ENCODE data around the gene SYK.
A peak's percentile ranks its signal among the peaks of the same experiment; 100 is the strongest.
"Not testable (repeated sequence)": the region's sequence is repeated elsewhere in the genome, so short reads cannot be mapped to it uniquely, and the experiment has no call there.

SYK gene

GRCh38 chr9:90795871-90796317 is 5.7 kb upstream of the SYK start:
- no peak for DNase-seq

DNA sequence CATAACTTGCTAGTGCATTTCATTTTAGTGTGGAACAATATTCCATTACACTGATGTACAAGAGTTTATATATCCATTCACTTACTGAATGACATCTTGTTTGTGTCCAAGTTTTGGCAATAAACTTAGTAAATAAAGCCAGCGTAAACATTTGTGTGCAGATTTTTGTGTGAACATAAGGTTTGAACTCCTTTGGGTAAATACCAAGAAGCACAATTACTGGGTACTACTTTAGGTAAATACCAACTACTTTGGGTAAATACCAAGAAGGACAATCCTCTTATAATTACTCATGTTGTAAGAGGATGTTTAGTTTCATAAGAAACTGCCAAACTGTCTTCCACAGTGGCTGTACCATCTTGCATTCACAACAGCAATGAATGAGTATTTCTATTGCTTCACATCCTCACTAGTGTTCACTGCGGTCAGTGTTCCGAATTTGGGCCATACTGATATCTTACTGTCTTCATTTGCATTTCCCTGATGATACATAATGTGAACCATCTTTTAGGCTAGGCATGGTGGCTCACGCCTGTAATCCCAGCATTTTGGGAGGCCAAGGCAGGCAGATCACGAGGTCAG is 2.3 kb upstream of the SYK start:
- DNase-seq: no peak

GRCh38 chr9:90801973-90802322 is 329 bp downstream of the SYK start:
- no peak for DNase-seq

GRCh38 chr9:90802386-90802985 is 867 bp downstream of the SYK start:
- no peak for DNase-seq

- no peak for DNase-seq
These were observed 2.4 kb downstream of the SYK start for GRCh38 chr9:90803860-90804593.

DNA sequence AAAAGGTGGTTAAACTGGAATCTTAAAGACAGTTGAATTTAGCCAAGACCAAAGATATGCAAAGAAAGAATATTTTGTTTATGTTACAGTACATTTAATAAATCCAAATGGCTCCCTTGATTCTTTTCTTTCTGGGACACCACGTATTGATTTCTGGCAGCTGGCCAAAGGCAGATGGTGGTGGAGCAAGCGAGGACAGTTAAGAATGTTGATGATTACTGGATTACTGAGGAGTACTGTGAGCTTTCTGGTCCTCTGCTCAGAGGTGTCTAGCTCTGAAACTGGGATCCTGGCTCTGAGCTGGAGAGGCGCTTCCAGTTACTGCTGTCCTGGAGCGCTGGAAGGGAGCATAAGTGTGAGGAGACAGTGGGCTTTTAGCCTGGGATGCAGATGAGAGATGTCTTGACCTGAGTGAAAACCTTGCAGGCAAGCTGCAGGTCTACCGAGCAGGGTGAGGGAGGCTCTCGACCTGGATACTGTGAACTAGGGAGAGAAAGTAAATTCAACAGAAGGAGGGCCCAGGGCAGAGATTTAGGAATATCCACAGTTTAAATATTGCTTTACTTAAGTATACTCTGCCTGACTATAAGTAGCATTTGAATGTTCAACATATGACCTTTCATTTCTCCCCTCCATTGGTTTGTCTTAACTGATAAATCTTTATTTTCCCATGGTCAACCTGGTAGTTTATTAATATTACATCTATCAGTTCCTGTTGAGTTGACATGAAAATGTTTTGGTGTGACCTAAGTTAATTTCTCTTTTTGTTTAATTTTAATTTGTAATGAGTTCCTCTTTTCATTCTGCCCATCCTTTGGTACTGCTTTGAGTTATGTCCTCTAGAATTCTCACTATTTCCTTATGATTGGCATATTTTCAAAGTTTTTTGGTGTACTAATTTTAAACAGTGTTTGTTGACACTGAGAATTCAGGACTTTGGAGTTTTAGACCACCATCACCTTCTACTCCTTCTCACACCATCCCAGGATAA is 3.7 kb downstream of the SYK start:
- no peak for DNase-seq

- no peak for DNase-seq
These were observed 5.4 kb downstream of the SYK start for GRCh38 chr9:90807006-90807405.

GRCh38 chr9:90808398-90808797 is 6.8 kb downstream of the SYK start:
- no peak for DNase-seq

DNA sequence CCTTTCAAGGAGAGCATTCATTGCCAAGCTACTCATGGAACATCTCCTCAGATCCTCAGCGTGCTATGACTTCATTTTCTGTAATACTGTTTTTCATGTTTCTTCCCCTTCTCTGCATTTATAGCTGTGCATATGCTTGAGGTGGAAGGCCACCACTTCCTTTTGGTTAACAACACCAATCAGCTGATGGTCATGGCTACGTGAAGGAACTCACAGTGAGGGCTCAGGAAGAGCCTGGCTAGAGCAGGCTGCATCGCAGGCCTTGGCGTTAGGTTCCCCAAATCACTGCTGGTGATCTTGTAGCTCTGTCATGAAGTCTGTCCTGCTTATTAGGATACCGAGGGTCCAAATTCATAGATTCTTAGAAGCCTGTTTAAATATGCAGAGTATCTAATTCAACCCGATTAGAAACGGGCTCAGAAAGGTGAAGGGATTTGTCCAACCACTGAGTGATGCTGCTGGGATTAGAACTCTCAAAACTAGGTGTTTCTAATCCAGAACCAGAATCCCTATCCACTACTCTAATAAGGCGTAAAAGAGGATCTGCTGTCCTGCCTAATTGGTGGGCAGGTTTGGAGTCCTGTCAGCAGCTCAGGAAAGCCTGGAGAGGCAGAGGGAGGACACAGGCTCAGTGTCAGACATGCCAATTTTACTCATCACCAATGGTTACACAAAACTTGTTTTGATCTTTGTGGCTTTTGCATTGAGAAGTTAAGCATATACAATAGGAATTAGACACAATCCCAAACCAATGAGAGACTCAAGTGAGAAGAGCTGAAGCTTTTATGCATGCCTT is 7.5 kb downstream of the SYK start:
- DNase-seq: no peak

DNA sequence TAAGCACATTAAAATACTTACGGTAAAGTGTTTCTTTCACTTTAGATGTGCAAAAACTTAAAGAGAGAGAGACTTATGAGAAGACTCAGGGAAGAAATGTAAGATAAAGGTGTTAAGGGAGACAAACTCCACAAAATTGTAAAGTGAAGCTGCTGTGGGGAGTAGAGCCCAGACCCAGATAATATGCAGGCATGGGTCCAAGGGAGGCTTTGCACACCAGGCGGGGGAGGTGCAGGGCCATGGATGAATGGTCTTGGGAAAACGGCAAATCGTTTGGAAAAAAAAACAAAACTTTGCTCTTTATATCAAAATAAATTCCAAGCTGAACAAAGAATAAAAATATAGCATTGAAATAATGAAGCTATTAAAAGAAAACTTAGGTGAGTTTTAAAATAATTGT is 9.1 kb downstream of the SYK start:
- DNase-seq: no peak

GRCh38 chr9:90813046-90813445 is 11.4 kb downstream of the SYK start:
- no peak for DNase-seq

GRCh38 chr9:90813523-90813922 is 11.9 kb downstream of the SYK start:
- no peak for DNase-seq

DNA sequence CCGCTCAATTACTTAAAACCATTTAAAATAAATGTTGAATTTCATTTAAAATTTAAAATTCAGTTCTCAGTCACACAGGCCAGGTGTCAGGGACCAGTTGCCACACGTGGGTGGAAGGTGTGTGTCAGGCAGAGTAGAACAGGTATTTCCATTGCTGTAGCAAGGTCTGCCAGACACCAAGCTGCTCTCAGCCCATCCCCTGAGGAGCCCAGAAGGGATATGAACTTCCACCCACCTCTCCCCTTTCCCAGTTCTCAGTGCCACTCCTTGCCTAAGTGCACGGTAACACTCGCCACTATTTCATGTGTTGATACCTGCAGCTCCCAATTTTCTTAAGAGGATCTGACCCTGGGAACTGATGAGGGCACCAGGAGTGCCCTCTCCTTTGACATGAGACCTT is 12.7 kb downstream of the SYK start:
- DNase-seq: no peak

GRCh38 chr9:90815183-90815943 is 13.7 kb downstream of the SYK start:
- DNase-seq: peak in 1 of 14 donors; percentile 17

DNA sequence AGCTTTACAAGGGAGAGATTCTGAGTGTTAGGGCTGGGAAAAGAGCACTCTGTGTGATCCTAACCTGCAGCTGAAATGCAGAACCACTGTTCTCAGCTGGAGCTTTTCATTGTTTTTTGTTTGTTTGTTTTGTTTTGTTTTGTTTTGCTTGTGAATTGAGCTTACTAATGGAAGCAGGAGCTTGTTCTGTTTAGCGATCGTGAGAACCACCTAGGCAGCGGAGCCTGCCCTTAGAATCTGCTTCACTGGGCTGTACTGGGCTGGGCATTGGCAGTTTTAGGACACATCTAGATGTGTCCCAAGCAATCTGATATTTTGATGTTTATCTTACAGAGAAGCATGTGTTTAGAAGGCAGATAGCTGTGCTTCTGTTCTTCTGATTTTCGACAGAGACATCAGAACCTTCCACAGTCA is 14.3 kb downstream of the SYK start:
- no peak for DNase-seq

- DNase-seq: no peak
These were observed 15.1 kb downstream of the SYK start for GRCh38 chr9:90816690-90817089.

- no peak for DNase-seq
These were observed 16.7 kb downstream of the SYK start for GRCh38 chr9:90818279-90818678.

DNA sequence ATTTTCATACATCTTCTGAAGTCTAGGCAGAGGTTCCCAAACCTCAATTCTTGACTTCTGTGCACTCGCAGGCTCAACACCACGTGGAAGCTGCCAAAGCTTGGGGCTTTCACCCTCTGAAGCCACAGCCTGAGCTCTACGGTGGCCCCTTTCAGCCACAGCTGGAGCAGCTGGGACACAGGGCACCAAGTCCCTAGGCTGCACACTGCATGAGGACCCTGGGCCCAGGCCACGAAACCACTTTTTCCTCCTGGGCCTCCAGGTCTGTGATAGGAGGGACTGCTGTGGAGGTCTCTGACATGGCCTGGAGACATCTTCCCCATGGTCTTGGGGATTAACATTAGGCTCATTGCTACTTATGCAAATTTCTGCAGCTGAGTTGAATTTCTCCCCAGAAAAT is 18.8 kb downstream of the SYK start:
- not testable (repeated sequence) for DNase-seq

- DNase-seq: not testable (repeated sequence)
These were observed 19.6 kb downstream of the SYK start for GRCh38 chr9:90821236-90821635.

GRCh38 chr9:90821697-90822096 is 20.1 kb downstream of the SYK start:
- no peak for DNase-seq

DNA sequence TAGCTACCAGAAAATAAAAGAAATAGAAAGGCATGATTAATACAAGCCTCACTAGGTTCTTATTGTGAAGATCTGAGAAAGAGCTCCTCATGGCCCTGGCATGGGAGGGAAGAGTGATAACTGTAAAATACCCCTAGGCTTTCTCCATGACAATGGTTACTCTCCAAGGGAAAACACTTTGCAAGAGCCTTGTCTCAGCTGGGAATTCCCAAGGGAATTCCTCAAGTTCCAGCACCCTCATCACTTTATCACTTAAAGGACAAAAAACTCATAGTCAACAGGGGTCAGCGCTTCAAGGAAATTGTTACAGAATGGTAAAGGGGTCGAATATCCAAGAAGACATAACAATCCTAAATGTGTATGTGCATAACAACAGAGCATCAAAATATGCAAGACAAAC is 21.2 kb downstream of the SYK start:
- DNase-seq: no peak

Measured in C1 segment of cervical spinal cord (tissue), 14 donors.